ENCODE results near the gene CFHR1.

DNA sequence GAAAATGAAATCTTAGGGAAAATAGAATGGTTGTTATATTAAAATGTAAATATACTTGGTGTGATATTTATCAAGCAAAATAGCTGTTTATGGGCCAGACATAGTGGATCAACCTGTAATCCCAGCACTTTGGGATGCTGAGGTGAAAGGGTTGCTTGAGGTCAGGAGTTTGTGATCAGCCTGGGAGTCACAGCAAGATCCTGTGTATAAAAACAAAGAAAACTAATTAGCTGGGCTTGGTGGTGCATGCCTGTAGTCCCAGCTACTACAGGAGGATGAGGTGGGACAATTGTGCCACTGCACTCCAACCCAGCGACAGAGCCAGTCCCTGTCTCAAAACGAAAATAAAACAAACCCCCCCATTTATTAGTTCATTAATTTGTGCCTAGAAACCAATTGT lies 21.6 kb upstream of the CFHR1 start:
- TF ChIP-seq, protein P1, sequence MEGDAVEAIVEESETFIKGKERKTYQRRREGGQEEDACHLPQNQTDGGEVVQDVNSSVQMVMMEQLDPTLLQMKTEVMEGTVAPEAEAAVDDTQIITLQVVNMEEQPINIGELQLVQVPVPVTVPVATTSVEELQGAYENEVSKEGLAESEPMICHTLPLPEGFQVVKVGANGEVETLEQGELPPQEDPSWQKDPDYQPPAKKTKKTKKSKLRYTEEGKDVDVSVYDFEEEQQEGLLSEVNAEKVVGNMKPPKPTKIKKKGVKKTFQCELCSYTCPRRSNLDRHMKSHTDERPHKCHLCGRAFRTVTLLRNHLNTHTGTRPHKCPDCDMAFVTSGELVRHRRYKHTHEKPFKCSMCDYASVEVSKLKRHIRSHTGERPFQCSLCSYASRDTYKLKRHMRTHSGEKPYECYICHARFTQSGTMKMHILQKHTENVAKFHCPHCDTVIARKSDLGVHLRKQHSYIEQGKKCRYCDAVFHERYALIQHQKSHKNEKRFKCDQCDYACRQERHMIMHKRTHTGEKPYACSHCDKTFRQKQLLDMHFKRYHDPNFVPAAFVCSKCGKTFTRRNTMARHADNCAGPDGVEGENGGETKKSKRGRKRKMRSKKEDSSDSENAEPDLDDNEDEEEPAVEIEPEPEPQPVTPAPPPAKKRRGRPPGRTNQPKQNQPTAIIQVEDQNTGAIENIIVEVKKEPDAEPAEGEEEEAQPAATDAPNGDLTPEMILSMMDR (conservative IDR thresholded peaks at IDR 0.05) = no peak
- no peak for TF ChIP-seq EZH2 (IDR thresholded peaks at IDR 0.05; ENCODE audit: low read depth)
